HepG2 (cell line): Measurements from ENCODE around the gene YKT6. TPM values are rescaled to one million over a fixed set of nuclear protein-coding genes. Genes with fewer than 3 reads are reported as not detected.
A peak's percentile ranks its signal among the peaks of the same experiment; 100 is the strongest.

Experiments used
- AGO1 ChIP-seq: fragments of 200-400 bp; formaldehyde crosslinking; IDR thresholded peaks from 2 replicates; pipeline ENCODE4 v1.6.1; 2017; ENCODE audit warnings: mild to moderate bottlenecking, low read depth, low read length, moderate library complexity; ENCODE audit not compliant: poor library complexity, severe bottlenecking
- AGO2 ChIP-seq: fragments of 200-400 bp; formaldehyde crosslinking; optimal IDR thresholded peaks from 2 replicates; pipeline ENCODE3; 2017; ENCODE audit warnings: mild to moderate bottlenecking, low read depth, low read length, moderate library complexity
- ARNT2 ChIP-seq: sonication (generic); formaldehyde crosslinking; IDR thresholded peaks from 2 replicates; pipeline ENCODE4 v1.8.0; 2022; ENCODE audit warnings: mild to moderate bottlenecking, low read depth, missing genetic modification reagents, moderate library complexity
- HDAC1 ChIP-seq: sonication (generic); formaldehyde crosslinking; IDR thresholded peaks from 2 replicates; pipeline ENCODE4 v1.5.1; 2020; ENCODE audit warnings: mild to moderate bottlenecking, missing genetic modification reagents
- MED13 ChIP-seq: sonication (generic); formaldehyde crosslinking; IDR thresholded peaks from 2 replicates; pipeline ENCODE4 v1.5.0; 2020; ENCODE audit warnings: missing genetic modification reagents
- MZF1 ChIP-seq: sonication (generic); formaldehyde crosslinking; IDR thresholded peaks from 2 replicates; pipeline ENCODE4 v1.8.1; 2023; ENCODE audit warnings: mild to moderate bottlenecking, missing genetic modification reagents, borderline replicate concordance
- ZNF30 ChIP-seq: sonication (generic); formaldehyde crosslinking; IDR thresholded peaks from 2 replicates; pipeline ENCODE4 v1.5.0; 2020; ENCODE audit warnings: mild to moderate bottlenecking, missing genetic modification reagents
- ZNF317 ChIP-seq: sonication (generic); formaldehyde crosslinking; IDR thresholded peaks from 2 replicates; pipeline ENCODE4 v1.5.0; 2020; ENCODE audit warnings: mild to moderate bottlenecking, missing genetic modification reagents
- ZSCAN25 ChIP-seq: sonication (generic); formaldehyde crosslinking; IDR thresholded peaks from 2 replicates; pipeline ENCODE4 v1.8.0; 2022; ENCODE audit warnings: mild to moderate bottlenecking, missing genetic modification reagents
- polyA plus RNA-seq, 8 experiments: library from polyadenylated mRNA; depleted of rRNA in 3 of 8; stranded (reverse) in 7 of 8; unstranded in 1 of 8; fragments of >200 nt; fragmentation: Illumina TruSeq in 4 of 8; extraction: Trizol in 4 of 8; gene quantifications; 2 replicates each; pipeline versions ENCODE4 v1.2.1 to v1.2.3, GENCODE V29; 2011 to 2016; ENCODE audit warnings: low read depth in 4 of 8, missing spikeins in 1 of 8, mixed read lengths in 1 of 8; ENCODE audit not compliant: insufficient read depth in 1 of 8
- total RNA-seq, 5 experiments: library from RNA; depleted of rRNA; stranded (reverse); fragments of >200 nt; fragmentation: Illumina TruSeq; extraction: Trizol; gene quantifications; 2 replicates each; pipeline ENCODE4 v1.2.3, GENCODE V29; 2016; ENCODE audit warnings: low read depth in 1 of 5
- TF ChIP-seq, protein P1 (sequence below): sonication (generic); formaldehyde crosslinking; conservative IDR thresholded peaks from 2 replicates; pipeline ENCODE4 v1.5.0; 2020; ENCODE audit warnings: missing genetic modification reagents
- TF ChIP-seq, protein P2 (sequence below): sonication (generic); formaldehyde crosslinking; IDR thresholded peaks from 2 replicates; pipeline ENCODE4 v1.5.0; 2020; ENCODE audit warnings: missing genetic modification reagents
- TF ChIP-seq, protein P3 (sequence below), 2 experiments: IDR thresholded peaks; 2 replicates each; pipeline ENCODE4 v1.6.1; 2011 to 2012; ENCODE audit warnings: low read length in 2 of 2, borderline replicate concordance in 1 of 2, low read depth in 1 of 2, mild to moderate bottlenecking in 1 of 2, moderate library complexity in 1 of 2
- TF ChIP-seq, protein P4 (sequence below): IDR thresholded peaks from 2 replicates; pipeline ENCODE4 v1.6.1; 2018; ENCODE audit warnings: missing genetic modification reagents
- TF ChIP-seq, protein P5 (sequence below): sonication (generic); formaldehyde crosslinking; IDR thresholded peaks from 2 replicates; pipeline ENCODE4 v1.5.1; 2020; ENCODE audit warnings: mild to moderate bottlenecking, missing genetic modification reagents, borderline replicate concordance
- TF ChIP-seq, protein P6 (sequence below): IDR thresholded peaks from 2 replicates; pipeline ENCODE4 v1.6.1; 2012; ENCODE audit warnings: low read length, improper control_type of control experiment

The YKT6 gene
- total and polyA plus RNA-seq, 2 of the 13 experiments (the other 11 are each of a cell fraction or from before 2014, with no cell fraction given), result 52.2 to 60.3 TPM

DNA sequence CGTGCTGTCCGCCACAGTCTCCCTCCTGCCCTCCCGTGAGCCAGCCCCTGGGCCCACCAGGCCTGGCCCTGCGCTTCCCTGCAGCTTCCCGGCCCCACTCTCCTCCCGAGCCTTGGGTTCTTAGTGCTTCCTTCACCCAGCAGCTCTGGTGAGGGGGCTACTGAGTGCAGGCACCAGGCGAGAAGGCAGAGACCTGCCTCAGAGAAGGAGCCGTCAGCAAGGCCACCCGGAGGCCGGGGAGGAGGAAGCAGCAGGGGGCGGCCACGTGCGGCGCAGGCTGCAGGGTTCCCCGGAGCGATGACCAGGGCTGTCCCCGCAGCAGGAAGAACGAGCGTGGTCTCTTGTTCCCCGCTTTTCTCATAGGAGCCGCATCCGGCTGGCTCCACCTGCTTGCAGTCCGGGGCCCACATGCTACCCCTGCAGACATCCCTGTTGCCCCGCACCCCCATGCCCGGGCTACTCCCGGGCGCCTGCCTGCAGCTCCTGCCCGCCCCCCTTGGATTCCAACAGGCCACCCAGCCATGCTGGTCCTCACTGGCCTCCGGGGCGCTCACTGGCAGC lies 20.5 kb downstream of the YKT6 start (continued):
- TF ChIP-seq, protein P1, sequence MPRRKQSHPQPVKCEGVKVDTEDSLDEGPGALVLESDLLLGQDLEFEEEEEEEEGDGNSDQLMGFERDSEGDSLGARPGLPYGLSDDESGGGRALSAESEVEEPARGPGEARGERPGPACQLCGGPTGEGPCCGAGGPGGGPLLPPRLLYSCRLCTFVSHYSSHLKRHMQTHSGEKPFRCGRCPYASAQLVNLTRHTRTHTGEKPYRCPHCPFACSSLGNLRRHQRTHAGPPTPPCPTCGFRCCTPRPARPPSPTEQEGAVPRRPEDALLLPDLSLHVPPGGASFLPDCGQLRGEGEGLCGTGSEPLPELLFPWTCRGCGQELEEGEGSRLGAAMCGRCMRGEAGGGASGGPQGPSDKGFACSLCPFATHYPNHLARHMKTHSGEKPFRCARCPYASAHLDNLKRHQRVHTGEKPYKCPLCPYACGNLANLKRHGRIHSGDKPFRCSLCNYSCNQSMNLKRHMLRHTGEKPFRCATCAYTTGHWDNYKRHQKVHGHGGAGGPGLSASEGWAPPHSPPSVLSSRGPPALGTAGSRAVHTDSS, result no peak
- TF ChIP-seq ZNF317 (CRISPR knock-in tag) (no peak), HDAC1 (CRISPR knock-in tag) (no peak; the same call in 1 of the 2 replicates), MZF1 (no peak), AGO2 (no peak), ZNF30 (CRISPR knock-in tag) (peak; percentile 87), MED13 (CRISPR knock-in tag) (no peak), AGO1 (no peak), ZSCAN25 (no peak), ARNT2 (CRISPR knock-in tag) (peak; percentile 56; the same call in 1 of the 2 replicates)
- TF ChIP-seq, protein P2, sequence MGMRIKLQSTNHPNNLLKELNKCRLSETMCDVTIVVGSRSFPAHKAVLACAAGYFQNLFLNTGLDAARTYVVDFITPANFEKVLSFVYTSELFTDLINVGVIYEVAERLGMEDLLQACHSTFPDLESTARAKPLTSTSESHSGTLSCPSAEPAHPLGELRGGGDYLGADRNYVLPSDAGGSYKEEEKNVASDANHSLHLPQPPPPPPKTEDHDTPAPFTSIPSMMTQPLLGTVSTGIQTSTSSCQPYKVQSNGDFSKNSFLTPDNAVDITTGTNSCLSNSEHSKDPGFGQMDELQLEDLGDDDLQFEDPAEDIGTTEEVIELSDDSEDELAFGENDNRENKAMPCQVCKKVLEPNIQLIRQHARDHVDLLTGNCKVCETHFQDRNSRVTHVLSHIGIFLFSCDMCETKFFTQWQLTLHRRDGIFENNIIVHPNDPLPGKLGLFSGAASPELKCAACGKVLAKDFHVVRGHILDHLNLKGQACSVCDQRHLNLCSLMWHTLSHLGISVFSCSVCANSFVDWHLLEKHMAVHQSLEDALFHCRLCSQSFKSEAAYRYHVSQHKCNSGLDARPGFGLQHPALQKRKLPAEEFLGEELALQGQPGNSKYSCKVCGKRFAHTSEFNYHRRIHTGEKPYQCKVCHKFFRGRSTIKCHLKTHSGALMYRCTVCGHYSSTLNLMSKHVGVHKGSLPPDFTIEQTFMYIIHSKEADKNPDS, result 0 out of 2 replicates have a peak, but pooled peaks have one; percentile 27
- TF ChIP-seq, protein P3, sequence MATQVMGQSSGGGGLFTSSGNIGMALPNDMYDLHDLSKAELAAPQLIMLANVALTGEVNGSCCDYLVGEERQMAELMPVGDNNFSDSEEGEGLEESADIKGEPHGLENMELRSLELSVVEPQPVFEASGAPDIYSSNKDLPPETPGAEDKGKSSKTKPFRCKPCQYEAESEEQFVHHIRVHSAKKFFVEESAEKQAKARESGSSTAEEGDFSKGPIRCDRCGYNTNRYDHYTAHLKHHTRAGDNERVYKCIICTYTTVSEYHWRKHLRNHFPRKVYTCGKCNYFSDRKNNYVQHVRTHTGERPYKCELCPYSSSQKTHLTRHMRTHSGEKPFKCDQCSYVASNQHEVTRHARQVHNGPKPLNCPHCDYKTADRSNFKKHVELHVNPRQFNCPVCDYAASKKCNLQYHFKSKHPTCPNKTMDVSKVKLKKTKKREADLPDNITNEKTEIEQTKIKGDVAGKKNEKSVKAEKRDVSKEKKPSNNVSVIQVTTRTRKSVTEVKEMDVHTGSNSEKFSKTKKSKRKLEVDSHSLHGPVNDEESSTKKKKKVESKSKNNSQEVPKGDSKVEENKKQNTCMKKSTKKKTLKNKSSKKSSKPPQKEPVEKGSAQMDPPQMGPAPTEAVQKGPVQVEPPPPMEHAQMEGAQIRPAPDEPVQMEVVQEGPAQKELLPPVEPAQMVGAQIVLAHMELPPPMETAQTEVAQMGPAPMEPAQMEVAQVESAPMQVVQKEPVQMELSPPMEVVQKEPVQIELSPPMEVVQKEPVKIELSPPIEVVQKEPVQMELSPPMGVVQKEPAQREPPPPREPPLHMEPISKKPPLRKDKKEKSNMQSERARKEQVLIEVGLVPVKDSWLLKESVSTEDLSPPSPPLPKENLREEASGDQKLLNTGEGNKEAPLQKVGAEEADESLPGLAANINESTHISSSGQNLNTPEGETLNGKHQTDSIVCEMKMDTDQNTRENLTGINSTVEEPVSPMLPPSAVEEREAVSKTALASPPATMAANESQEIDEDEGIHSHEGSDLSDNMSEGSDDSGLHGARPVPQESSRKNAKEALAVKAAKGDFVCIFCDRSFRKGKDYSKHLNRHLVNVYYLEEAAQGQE (IDR thresholded peaks at IDR 0.05; ENCODE audit: borderline replicate concordance in 1 of 2, low read depth in 1 of 2, low read length in 2 of 2), result no peak
- TF ChIP-seq, protein P4, sequence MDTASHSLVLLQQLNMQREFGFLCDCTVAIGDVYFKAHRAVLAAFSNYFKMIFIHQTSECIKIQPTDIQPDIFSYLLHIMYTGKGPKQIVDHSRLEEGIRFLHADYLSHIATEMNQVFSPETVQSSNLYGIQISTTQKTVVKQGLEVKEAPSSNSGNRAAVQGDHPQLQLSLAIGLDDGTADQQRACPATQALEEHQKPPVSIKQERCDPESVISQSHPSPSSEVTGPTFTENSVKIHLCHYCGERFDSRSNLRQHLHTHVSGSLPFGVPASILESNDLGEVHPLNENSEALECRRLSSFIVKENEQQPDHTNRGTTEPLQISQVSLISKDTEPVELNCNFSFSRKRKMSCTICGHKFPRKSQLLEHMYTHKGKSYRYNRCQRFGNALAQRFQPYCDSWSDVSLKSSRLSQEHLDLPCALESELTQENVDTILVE (CRISPR knock-in tag), result 0 out of 2 replicates have a peak, but pooled peaks have one; percentile 50
- TF ChIP-seq, protein P5, sequence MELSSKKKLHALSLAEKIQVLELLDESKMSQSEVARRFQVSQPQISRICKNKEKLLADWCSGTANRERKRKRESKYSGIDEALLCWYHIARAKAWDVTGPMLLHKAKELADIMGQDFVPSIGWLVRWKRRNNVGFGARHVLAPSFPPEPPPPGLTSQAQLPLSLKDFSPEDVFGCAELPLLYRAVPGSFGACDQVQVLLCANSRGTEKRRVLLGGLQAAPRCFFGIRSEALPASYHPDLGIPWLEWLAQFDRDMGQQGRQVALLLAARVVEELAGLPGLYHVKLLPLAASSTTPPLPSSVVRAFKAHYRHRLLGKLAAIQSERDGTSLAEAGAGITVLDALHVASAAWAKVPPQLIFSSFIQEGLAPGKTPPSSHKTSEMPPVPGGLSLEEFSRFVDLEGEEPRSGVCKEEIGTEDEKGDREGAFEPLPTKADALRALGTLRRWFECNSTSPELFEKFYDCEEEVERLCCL, result no peak
- TF ChIP-seq, protein P6, sequence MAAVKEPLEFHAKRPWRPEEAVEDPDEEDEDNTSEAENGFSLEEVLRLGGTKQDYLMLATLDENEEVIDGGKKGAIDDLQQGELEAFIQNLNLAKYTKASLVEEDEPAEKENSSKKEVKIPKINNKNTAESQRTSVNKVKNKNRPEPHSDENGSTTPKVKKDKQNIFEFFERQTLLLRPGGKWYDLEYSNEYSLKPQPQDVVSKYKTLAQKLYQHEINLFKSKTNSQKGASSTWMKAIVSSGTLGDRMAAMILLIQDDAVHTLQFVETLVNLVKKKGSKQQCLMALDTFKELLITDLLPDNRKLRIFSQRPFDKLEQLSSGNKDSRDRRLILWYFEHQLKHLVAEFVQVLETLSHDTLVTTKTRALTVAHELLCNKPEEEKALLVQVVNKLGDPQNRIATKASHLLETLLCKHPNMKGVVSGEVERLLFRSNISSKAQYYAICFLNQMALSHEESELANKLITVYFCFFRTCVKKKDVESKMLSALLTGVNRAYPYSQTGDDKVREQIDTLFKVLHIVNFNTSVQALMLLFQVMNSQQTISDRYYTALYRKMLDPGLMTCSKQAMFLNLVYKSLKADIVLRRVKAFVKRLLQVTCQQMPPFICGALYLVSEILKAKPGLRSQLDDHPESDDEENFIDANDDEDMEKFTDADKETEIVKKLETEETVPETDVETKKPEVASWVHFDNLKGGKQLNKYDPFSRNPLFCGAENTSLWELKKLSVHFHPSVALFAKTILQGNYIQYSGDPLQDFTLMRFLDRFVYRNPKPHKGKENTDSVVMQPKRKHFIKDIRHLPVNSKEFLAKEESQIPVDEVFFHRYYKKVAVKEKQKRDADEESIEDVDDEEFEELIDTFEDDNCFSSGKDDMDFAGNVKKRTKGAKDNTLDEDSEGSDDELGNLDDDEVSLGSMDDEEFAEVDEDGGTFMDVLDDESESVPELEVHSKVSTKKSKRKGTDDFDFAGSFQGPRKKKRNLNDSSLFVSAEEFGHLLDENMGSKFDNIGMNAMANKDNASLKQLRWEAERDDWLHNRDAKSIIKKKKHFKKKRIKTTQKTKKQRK, result no peak
